Naive thymus-derived CD4-positive, alpha-beta T cell (primary cell): ENCODE data around the gene MAPK14. TPM values are rescaled to one million over a fixed set of nuclear protein-coding genes. Genes with fewer than 3 reads are reported as not detected.

Source experiments
- ATAC-seq: fragments of 150-1000 bp; cut with Tn5 transposase; 2 replicates; pipeline ENCODE4 v1.10.0; 2021; ENCODE audit warnings: mild to moderate bottlenecking, moderate library complexity
- CTCF ChIA-PET: fragments of 350-600 bp; sonication (Branson Sonifier 250); formaldehyde crosslinking; loops from one replicate; lab custom pipeline; 2021; ENCODE audit warnings: antibody characterized with exemption; lab: Charles Lee
- POLR2A ChIA-PET: fragments of 350-600 bp; sonication (Branson Sonifier 250); formaldehyde crosslinking; loops from one replicate; lab custom pipeline; 2021; ENCODE audit warnings: antibody characterized with exemption, inconsistent platforms; lab: Charles Lee
- DNase-seq, 9 donors: peaks; one replicate each; pipeline versions ENCODE4 v3.0.0 to v3.0.0-alpha.2; 2020 to 2022; ENCODE audit warnings: mixed read lengths in 1 of 9
- H3K27ac ChIP-seq: one replicate; pipeline ENCODE4 v1.7.0; 2013; ENCODE audit warnings: mild to moderate bottlenecking, low read depth, low read length, moderate library complexity
- H3K27me3 ChIP-seq, 2 donors: one replicate each; pipeline ENCODE4 v1.7.0; 2013; ENCODE audit warnings: low read length in 2 of 2, mild to moderate bottlenecking in 2 of 2, moderate library complexity in 2 of 2; ENCODE audit not compliant: control insufficient read depth in 2 of 2, insufficient read depth in 2 of 2
- H3K36me3 ChIP-seq, 3 experiments: 1 replicate in 2 of 3; 2 replicates in 1 of 3; pipeline ENCODE4 v1.7.0; 2013; ENCODE audit warnings: low read length in 3 of 3, mild to moderate bottlenecking in 3 of 3, moderate library complexity in 1 of 3; ENCODE audit not compliant: insufficient read depth in 3 of 3, control insufficient read depth in 2 of 3
- H3K4me1 ChIP-seq, 2 donors: one replicate each; pipeline ENCODE4 v1.7.0; 2013; ENCODE audit warnings: low read length in 2 of 2, mild to moderate bottlenecking in 2 of 2, moderate library complexity in 1 of 2; ENCODE audit not compliant: control insufficient read depth in 2 of 2, insufficient read depth in 2 of 2
- H3K4me3 ChIP-seq: 2 replicates; pipeline ENCODE4 v1.7.0; 2013; ENCODE audit warnings: mild to moderate bottlenecking, low read length
- H3K9me3 ChIP-seq, 3 experiments: 1 replicate in 2 of 3; 2 replicates in 1 of 3; pipeline ENCODE4 v1.7.0; 2013; ENCODE audit warnings: low read length in 3 of 3; ENCODE audit not compliant: control insufficient read depth in 2 of 3
- H3K27ac Mint-ChIP-seq, 9 donors: one replicate each; pipeline ENCODE4 v1.8.0; 2020 to 2022; ENCODE audit warnings: mixed read lengths in 9 of 9, mild to moderate bottlenecking in 8 of 9, moderate library complexity in 5 of 9, inconsistent platforms in 2 of 9
- H3K27me3 Mint-ChIP-seq, 5 donors: one replicate each; pipeline ENCODE4 v1.8.0; 2021 to 2022; ENCODE audit warnings: mixed read lengths in 5 of 5, mild to moderate bottlenecking in 1 of 5
- H3K36me3 Mint-ChIP-seq, 5 donors: one replicate each; pipeline ENCODE4 v1.8.0; 2020 to 2022; ENCODE audit warnings: mixed read lengths in 5 of 5, mild to moderate bottlenecking in 3 of 5, inconsistent platforms in 1 of 5
- H3K4me1 Mint-ChIP-seq, 7 donors: one replicate each; pipeline ENCODE4 v1.8.0; 2020 to 2022; ENCODE audit warnings: mixed read lengths in 7 of 7, mild to moderate bottlenecking in 3 of 7, inconsistent platforms in 1 of 7
- H3K4me3 Mint-ChIP-seq, 10 donors: one replicate each; pipeline ENCODE4 v1.8.0; 2020 to 2022; ENCODE audit warnings: mild to moderate bottlenecking in 10 of 10, mixed read lengths in 10 of 10, moderate library complexity in 6 of 10, inconsistent platforms in 2 of 10
- H3K9me3 Mint-ChIP-seq, 11 donors: one replicate each; pipeline ENCODE4 v1.8.0; 2020 to 2022; ENCODE audit warnings: mixed read lengths in 11 of 11, mild to moderate bottlenecking in 4 of 11, inconsistent platforms in 1 of 11, moderate library complexity in 1 of 11
- intact Hi-C, 2 donors: fragments of 100-400 bp; cut with micrococcal nuclease; formaldehyde crosslinking; loops; one replicate each; pipeline ENCODE4 v1.15.1; 2023
- polyA plus RNA-seq, 2 donors: library from polyadenylated mRNA; unstranded; fragments of 300-500 nt; fragmentation: Illumina TruSeq; gene quantifications; one replicate each; pipeline ENCODE4 v1.2.3, GENCODE V29; 2021
- total RNA-seq, 6 experiments: library from RNA in 5 of 6; stranded (reverse) in 5 of 6; gene quantifications; 1 replicate in 5 of 6; 2 replicates in 1 of 6; pipeline ENCODE4 v1.2.3 and lab custom pipeline; 2021 to 2026

Gene MAPK14
- total and polyA plus RNA-seq, 7 experiments from 2014 or later, result 43.2 to 81.0 (median 60.5) TPM

- peaks cover 26 to 76% (median 63%) of the 10 kb centered on the region in 7 donors for H3K4me1 Mint-ChIP-seq
Observed at GRCh38 chr6:36102853-36103252, 75.2 kb downstream of the MAPK14 start.

DNA sequence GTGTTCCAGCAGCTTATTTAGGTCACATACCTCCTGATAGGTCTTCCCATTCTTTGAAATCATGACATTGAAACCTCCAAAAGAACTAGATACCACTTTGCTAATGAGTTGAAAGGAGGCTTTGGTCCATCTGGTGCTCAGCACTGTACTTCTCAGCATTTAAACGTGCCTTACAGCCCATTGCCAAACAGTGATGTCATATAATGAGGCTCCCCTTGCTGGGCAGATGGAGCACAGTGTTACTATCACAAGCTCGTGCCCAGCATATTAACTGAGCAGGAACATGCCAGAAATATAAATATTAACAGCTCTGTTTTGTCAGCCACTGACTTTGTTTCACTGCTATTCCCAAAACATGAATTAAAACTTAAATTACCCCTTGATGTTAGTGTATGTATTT is 77.2 kb downstream of the MAPK14 start:
- CTCF ChIA-PET, result interaction anchor here (0.6 to 7.7 kb wide), 3 partner anchors 11 to 77 kb away, joined by 3 to 53 read pairs (median 3); partner anchors contain the start of gene MAPK14
- ATAC-seq (no peak), DNase-seq (no peak)
- Histone ChIP-seq H3K36me3 (peaks cover 7 to 44% (median 8%) of the 10 kb centered on the region in 3 experiments), H3K9me3 (no peaks in the 10 kb centered on the region), H3K27me3 (no peaks in the 10 kb centered on the region), H3K4me1 (peaks cover 38 to 39% of the 10 kb centered on the region in 2 donors), H3K27ac (no peak overlapping the region), H3K4me3 (no peak overlapping the region)
- Mint-ChIP-seq H3K4me3 (no peak overlapping the region), H3K4me1 (peaks cover 22 to 76% (median 63%) of the 10 kb centered on the region in 7 donors), H3K27ac (peak overlapping the region in 3 of 9 donors; percentile 17 to 66 (median 66)), H3K36me3 (peaks cover 3 to 46% (median 31%) of the 10 kb centered on the region in 5 donors), H3K9me3 (peaks cover 0 to 2% (median 0%) of the 10 kb centered on the region in 11 donors), H3K27me3 (no peaks in the 10 kb centered on the region)
- POLR2A ChIA-PET, result interaction anchor here (0.7 to 3.0 kb wide), 5 partner anchors 10 to 91 kb away, joined by 3 to 13 read pairs (median 5); partner anchors contain the start of gene MAPK14
- intact Hi-C loops, result no loop called here

More at GRCh38 chr6:36102853-36103252, 75.2 kb downstream of the MAPK14 start:
- DNase-seq, result no peak
- peaks cover 7 to 40% (median 8%) of the 10 kb centered on the region in 3 experiments for H3K36me3 ChIP-seq
- H3K27ac ChIP-seq, result no peak overlapping the region
- H3K27me3 Mint-ChIP-seq, result no peaks in the 10 kb centered on the region
- peaks cover 0 to 2% (median 0%) of the 10 kb centered on the region in 11 donors for H3K9me3 Mint-ChIP-seq
- intact Hi-C loops, result no loop called here
- POLR2A ChIA-PET, result interaction anchor here (1.1 to 3.0 kb wide), 4 partner anchors 10 to 101 kb away, joined by 3 to 13 read pairs (median 7); partner anchors contain the start of gene MAPK14
- no peaks in the 10 kb centered on the region for H3K9me3 ChIP-seq
- H3K27ac Mint-ChIP-seq, result peak overlapping the region in 6 of 9 donors; percentile 40 to 93 (median 88)
- H3K36me3 Mint-ChIP-seq, result peaks cover 3 to 36% (median 23%) of the 10 kb centered on the region in 5 donors
- peak overlapping the region in 3 of 10 donors; percentile 3 to 25 (median 22) for H3K4me3 Mint-ChIP-seq
- no peaks in the 10 kb centered on the region for H3K27me3 ChIP-seq
- CTCF ChIA-PET, result interaction anchor here (0.7 to 7.7 kb wide), 9 partner anchors 9 to 200 kb away, joined by 3 to 53 read pairs (median 4); no protein-coding TSS in a partner anchor
- no peak overlapping the region for H3K4me3 ChIP-seq
- ATAC-seq, result no peak
- H3K4me1 ChIP-seq, result peaks cover 32 to 35% of the 10 kb centered on the region in 2 donors

- Mint-ChIP-seq H3K4me3 (peak overlapping the region; percentile 34 to 67 (median 51)), H3K4me1 (peaks cover 27 to 78% (median 54%) of the 10 kb centered on the region in 7 donors), H3K36me3 (peaks cover 0 to 43% (median 19%) of the 10 kb centered on the region in 5 donors), H3K9me3 (no peaks in the 10 kb centered on the region), H3K27ac (peak overlapping the region; percentile 75 to 98 (median 96)), H3K27me3 (no peaks in the 10 kb centered on the region)
- POLR2A ChIA-PET, result interaction anchor here (0.5 to 3.6 kb wide), 11 partner anchors 9 to 594 kb away, joined by 3 to 28 read pairs (median 12); partner anchors contain the start of gene MAPK14
- peak; percentile 95 for ATAC-seq
- peaks cover under 1 to 32% (median 1%) of the 10 kb centered on the region in 3 experiments for H3K36me3 ChIP-seq
- H3K27ac ChIP-seq, result peak overlapping the region; percentile 69
- H3K4me1 ChIP-seq, result peaks cover 27 to 46% of the 10 kb centered on the region in 2 donors
- no peaks in the 10 kb centered on the region for H3K27me3 ChIP-seq
- CTCF ChIA-PET, result interaction anchor here (0.7 to 7.7 kb wide), 7 partner anchors 9 to 80 kb away, joined by 3 to 53 read pairs (median 5); no protein-coding TSS in a partner anchor
- intact Hi-C loops, result loop anchor here in 1 of 2 donors (1.0 kb wide), 4 partner anchors 9 to 87 kb away; partner anchors contain the start of gene BRPF3
- H3K9me3 ChIP-seq, result no peaks in the 10 kb centered on the region
- H3K4me3 ChIP-seq, result no peak overlapping the region
- peak in 7 of 9 donors; percentile 70 to 90 (median 84) for DNase-seq
Observed at GRCh38 chr6:36109092-36109491, 81.5 kb downstream of the MAPK14 start.

GRCh38 chr6:36110050-36110449 is 82.4 kb downstream of the MAPK14 start:
- Mint-ChIP-seq H3K36me3 (peaks cover 0 to 37% (median 18%) of the 10 kb centered on the region in 5 donors), H3K9me3 (no peaks in the 10 kb centered on the region), H3K27me3 (no peaks in the 10 kb centered on the region), H3K4me3 (peak overlapping the region in 3 of 10 donors; percentile 7 to 58 (median 39)), H3K4me1 (peaks cover 36 to 86% (median 61%) of the 10 kb centered on the region in 7 donors), H3K27ac (peak overlapping the region; percentile 38 to 98 (median 94))
- ChIA-PET POLR2A (interaction anchor here (0.6 to 3.6 kb wide), 8 partner anchors 8 to 82 kb away, joined by 3 to 28 read pairs (median 14); partner anchors contain the start of genes MAPK13 and MAPK14), CTCF (interaction anchor here (1.2 to 7.7 kb wide), 4 partner anchors 8 to 16 kb away, joined by 3 to 53 read pairs (median 5); no protein-coding TSS in a partner anchor)
- no peak for DNase-seq
- H3K27me3 ChIP-seq, result no peaks in the 10 kb centered on the region
- no peak overlapping the region for H3K4me3 ChIP-seq
- peak overlapping the region; percentile 69 for H3K27ac ChIP-seq
- H3K9me3 ChIP-seq, result no peaks in the 10 kb centered on the region
- no peak for ATAC-seq
- H3K4me1 ChIP-seq, result peaks cover 36 to 54% of the 10 kb centered on the region in 2 donors
- intact Hi-C loops, result no loop called here
- H3K36me3 ChIP-seq, result peaks cover 0 to 23% (median 0%) of the 10 kb centered on the region in 3 experiments

DNA sequence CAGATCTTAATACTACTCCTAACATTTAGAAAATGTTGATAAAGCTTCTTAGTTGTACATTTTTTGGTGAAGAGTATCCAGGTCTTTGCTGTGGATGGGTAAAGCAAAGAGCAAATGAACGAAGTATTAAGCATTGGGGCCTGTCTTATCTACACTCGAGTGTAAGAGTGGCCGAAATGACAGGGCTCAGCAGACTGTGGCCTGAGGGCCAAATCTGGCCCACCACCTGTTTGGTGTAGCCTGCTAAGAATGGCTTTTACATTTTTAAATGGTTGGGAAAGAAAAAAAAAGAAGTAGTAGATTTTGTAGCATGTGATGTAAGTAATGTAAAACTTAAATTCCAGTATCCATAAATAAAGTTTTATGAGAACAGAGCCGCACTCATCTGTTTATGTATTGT is 83.3 kb downstream of the MAPK14 start:
- H3K27me3 ChIP-seq, result no peaks in the 10 kb centered on the region
- intact Hi-C loops, result no loop called here
- ChIA-PET POLR2A (interaction anchor here (0.6 to 2.1 kb wide), 3 partner anchors 10 to 20 kb away, joined by 5 to 12 read pairs (median 11); partner anchors contain the start of gene MAPK13), CTCF (interaction anchor here (0.9 to 3.1 kb wide), 2 partner anchors 13 to 16 kb away, joined by 3 to 17 read pairs; no protein-coding TSS in a partner anchor)
- Mint-ChIP-seq H3K9me3 (no peaks in the 10 kb centered on the region), H3K27ac (peak overlapping the region; percentile 13 to 98 (median 94)), H3K4me3 (no peak overlapping the region), H3K36me3 (peaks cover 0 to 32% (median 14%) of the 10 kb centered on the region in 5 donors), H3K27me3 (no peaks in the 10 kb centered on the region), H3K4me1 (peaks cover 36 to 88% (median 67%) of the 10 kb centered on the region in 7 donors)
- peak overlapping the region; percentile 69 for H3K27ac ChIP-seq
- ATAC-seq (no peak), DNase-seq (no peak)
- H3K9me3 ChIP-seq, result no peaks in the 10 kb centered on the region
- peaks cover 0 to 17% (median 0%) of the 10 kb centered on the region in 3 experiments for H3K36me3 ChIP-seq
- H3K4me3 ChIP-seq, result no peak overlapping the region
- H3K4me1 ChIP-seq, result peaks cover 44 to 61% of the 10 kb centered on the region in 2 donors

- ChIA-PET CTCF (interaction anchor here (0.9 to 3.1 kb wide), 3 partner anchors 12 to 83 kb away, joined by 3 to 17 read pairs (median 3); partner anchors contain the start of gene MAPK14), POLR2A (interaction anchor here (0.6 to 2.1 kb wide), 4 partner anchors 9 to 1438 kb away, joined by 3 to 12 read pairs (median 8); partner anchors contain the start of gene MAPK13)
- Mint-ChIP-seq H3K27me3 (no peaks in the 10 kb centered on the region), H3K4me1 (peaks cover 41 to 90% (median 74%) of the 10 kb centered on the region in 7 donors), H3K4me3 (no peak overlapping the region), H3K27ac (peak overlapping the region in 8 of 9 donors; percentile 70 to 98 (median 84)), H3K36me3 (peaks cover 0 to 38% (median 14%) of the 10 kb centered on the region in 5 donors), H3K9me3 (no peaks in the 10 kb centered on the region)
- H3K4me3 ChIP-seq, result no peak overlapping the region
- no peak overlapping the region for H3K27ac ChIP-seq
- DNase-seq (no peak), ATAC-seq (no peak)
- H3K4me1 ChIP-seq, result peaks cover 50 to 68% of the 10 kb centered on the region in 2 donors
- H3K9me3 ChIP-seq, result no peaks in the 10 kb centered on the region
- peaks cover 0 to 13% (median 0%) of the 10 kb centered on the region in 3 experiments for H3K36me3 ChIP-seq
- no peaks in the 10 kb centered on the region for H3K27me3 ChIP-seq
- intact Hi-C loops, result no loop called here
Observed at GRCh38 chr6:36111526-36111925, 83.9 kb downstream of the MAPK14 start.
